ENCODE results near the gene R3HCC1L. TPM values are rescaled to one million over a fixed set of nuclear protein-coding genes. Genes with fewer than 3 reads are reported as not detected.
"Not testable (repeated sequence)": the region's sequence is repeated elsewhere in the genome, so short reads cannot be mapped to it uniquely, and the experiment has no call there.

Gene R3HCC1L
- total RNA-seq, 4 donors from 2014 or later = 8.5 to 11.5 (median 11.0) TPM

DNA sequence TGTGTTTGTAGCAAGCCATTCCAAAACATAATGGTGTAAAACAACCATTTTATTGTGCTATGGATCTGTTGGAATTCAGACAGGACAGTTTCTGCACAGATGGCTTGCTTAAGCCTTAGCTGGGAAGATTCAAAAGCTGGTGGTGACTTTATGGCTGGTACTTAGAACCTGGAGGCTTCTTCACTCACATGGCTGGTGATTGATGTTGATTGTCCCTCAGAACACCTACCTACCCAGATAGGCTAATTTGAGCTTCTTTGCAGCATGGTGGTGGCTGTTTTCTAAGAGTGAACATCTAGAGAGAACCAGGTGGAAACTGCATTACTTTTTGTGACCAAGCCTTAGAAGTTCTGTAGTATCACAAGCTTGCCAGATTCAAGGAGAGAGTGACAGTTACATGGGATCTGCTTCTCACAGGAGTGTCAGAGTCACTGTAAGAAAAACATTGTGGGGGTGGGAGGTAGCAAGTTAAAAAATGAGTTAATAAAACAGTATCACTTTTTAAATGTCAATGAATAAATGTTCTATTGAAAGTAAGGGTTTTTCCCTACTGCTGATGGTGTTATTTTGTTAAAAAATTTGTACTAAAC is 7.1 kb downstream of the R3HCC1L start:
- DNase-seq (ENCODE audit: low spot score) (no peak), ATAC-seq (ENCODE audit: low FRiP score) (no peak)
- TF ChIP-seq, protein P1, sequence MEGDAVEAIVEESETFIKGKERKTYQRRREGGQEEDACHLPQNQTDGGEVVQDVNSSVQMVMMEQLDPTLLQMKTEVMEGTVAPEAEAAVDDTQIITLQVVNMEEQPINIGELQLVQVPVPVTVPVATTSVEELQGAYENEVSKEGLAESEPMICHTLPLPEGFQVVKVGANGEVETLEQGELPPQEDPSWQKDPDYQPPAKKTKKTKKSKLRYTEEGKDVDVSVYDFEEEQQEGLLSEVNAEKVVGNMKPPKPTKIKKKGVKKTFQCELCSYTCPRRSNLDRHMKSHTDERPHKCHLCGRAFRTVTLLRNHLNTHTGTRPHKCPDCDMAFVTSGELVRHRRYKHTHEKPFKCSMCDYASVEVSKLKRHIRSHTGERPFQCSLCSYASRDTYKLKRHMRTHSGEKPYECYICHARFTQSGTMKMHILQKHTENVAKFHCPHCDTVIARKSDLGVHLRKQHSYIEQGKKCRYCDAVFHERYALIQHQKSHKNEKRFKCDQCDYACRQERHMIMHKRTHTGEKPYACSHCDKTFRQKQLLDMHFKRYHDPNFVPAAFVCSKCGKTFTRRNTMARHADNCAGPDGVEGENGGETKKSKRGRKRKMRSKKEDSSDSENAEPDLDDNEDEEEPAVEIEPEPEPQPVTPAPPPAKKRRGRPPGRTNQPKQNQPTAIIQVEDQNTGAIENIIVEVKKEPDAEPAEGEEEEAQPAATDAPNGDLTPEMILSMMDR (IDR thresholded peaks at IDR 0.05) = no peak

DNA sequence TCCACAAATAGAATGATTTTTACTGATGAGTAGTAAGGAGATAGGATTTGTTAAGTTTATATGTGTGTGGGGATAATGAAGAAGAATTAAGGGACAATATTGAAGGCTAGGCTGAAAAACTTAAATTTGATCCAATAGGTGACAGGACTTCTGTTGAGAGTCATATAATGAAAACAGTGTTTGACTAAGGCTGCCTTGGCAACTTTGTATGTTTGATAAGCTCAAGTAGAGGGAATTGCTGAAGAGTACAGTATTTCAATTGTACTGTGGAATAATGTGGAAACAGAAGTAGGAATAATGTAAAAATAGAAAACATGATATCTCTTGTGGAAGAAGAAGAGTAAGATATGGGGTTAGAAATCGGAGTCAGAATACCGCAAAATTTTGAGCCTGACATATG is 10.5 kb downstream of the R3HCC1L start:
- no peak for ATAC-seq (ENCODE audit: low FRiP score)
- TF ChIP-seq, protein P1 (IDR thresholded peaks at IDR 0.05) = no peak
- no peak for DNase-seq (ENCODE audit: low spot score)

DNA sequence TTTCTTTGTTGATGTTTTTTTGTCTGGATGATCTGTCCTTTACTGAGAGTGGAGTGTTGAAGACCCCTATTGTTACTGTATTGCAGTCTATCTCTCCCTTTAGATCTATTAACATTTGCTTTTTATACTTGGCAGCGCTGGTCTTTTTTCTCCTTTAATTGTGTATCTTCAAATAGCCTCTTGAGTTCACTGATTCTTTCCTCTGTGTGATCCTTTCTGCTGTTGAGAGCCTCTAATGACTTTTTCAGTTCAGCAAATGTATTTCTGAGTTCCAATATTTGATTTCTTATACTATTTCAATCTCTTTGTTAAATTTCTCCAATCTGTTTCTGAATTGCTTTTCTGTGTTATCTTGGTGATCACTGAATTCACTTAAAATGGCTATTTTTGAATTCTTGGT is 15.4 kb downstream of the R3HCC1L start:
- DNase-seq (ENCODE audit: low spot score) (no peak), ATAC-seq (ENCODE audit: low FRiP score) (no peak)
- TF ChIP-seq, protein P1 (IDR thresholded peaks at IDR 0.05) = no peak

DNA sequence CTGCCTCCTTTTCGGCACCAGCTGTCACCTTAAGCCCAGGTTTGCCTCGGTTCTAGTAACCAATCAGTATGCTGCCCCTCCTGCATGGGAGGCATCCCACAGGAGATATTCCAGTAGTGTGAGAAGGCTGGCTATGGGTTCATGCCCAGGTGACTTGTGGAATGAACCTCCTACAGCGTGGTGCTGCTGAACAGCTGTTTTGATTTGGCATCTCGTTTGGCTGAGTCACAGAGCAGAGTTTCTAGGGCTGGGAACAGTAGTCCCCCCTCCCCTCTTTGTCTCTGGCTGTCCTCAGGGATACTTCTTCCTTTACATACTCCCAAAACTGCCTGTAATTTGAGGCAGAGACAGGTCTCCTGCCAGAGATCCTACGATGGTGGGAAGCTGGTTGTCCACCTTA is 16.1 kb downstream of the R3HCC1L start:
- TF ChIP-seq, protein P1 (IDR thresholded peaks at IDR 0.05) = no peak
- no peak for ATAC-seq (ENCODE audit: low FRiP score)

DNA sequence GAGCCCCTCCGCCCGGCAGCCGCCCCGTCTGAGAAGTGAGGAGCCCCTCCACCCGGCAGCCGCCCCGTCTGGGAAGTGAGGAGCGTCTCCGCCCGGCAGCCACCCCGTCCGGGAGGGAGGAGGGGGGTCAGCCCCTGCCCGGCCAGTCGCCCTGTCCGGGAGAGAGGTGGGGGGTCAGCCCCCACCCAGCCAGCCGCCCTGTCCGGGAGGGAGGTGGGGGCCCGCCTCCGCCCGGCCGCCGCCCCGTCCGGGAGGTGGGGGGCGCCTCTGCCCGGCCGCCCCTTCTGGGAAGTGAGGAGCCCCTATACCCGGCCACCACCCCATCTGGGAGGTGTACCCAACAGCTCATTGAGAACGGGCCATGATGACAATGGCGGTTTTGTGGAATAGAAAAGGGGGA is 18.3 kb downstream of the R3HCC1L start:
- DNase-seq (ENCODE audit: low spot score); ATAC-seq (ENCODE audit: low FRiP score): not testable (repeated sequence)

More for the DNA sequence above, 16.1 kb downstream of the R3HCC1L start:
- DNase-seq (ENCODE audit: low spot score) = no peak

DNA sequence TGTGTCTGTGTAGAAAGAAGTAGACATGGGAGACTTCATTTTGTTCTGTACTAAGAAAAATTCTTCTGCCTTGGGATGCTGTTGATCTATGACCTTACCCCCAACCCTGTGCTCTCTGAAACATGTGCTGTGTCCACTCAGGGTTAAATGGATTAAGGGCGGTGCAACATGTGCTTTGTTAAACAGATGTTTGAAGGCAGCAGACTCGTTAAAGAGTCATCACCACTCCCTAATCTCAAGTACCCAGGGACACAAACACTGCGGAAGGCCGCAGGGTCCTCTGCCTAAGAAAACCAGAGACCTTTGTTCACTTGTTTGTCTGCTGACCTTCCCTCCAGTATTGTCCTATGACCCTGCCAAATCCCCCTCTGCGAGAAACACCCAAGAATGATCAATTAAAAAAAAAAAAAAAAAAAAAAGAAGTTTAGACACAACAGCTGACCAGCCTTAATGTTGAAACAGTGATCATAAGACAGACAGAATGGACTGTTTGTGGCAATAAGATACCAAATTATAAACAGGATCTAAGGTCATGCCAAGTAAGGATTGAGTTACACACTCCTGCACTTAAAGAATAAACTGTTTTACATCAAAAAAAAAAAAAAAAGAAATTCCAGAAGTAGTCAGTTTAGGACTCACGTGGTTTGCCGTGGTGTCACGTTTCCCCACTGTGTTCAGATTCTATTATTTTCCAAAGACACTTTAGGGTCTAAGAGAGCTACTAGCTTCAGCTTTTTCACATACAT is 18.9 kb downstream of the R3HCC1L start:
- ATAC-seq (ENCODE audit: low FRiP score); DNase-seq (ENCODE audit: low spot score): not testable (repeated sequence)

DNA sequence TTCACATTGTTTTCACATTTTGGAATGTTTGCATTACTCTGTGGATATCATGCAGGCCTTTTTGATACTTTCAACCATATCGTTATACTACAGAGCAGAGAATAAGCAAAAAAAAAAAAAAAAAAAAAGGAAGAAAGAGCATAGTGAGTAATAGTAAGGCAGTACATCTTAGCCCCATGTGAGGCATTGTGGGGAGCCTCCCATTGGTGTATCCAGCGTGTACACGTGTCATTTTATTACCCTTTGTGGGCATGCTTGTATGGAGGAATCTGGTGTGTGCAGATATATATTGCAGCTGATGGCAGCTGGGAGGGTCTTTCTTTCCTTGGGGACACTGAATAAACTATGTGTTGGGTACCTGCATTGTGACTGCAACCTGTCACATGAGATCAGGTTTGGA is 19.6 kb downstream of the R3HCC1L start:
- ATAC-seq (ENCODE audit: low FRiP score) (no peak), DNase-seq (ENCODE audit: low spot score) (no peak)
- TF ChIP-seq, protein P1 (IDR thresholded peaks at IDR 0.05) = no peak

DNA sequence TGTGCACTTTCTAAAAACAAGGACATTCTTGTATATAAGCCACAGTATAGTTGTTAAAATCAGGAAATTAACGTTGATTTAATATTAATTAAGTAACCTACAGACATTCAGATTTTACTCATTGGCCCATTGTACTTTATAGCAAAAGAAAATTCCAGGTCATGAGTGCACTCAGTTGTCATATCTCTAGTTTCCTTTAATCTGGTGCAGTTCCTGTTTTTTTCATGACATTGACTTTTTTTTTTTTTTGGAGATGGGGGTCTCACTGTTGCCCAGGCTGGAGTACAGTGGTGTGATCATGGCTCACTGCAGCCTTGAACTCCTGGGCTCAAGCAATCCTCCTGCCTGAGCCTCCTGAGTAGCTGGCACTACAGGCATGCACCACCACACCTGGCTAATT is 24.1 kb downstream of the R3HCC1L start:
- ATAC-seq (ENCODE audit: low FRiP score) (no peak), DNase-seq (ENCODE audit: low spot score) (no peak)
- TF ChIP-seq, protein P1 (IDR thresholded peaks at IDR 0.05) = no peak

Measured in omental fat pad (tissue), 4 donors.